Suprapubic skin (tissue), 4 donors: ENCODE data around the gene FLRT3. TPM values are rescaled to one million over a fixed set of nuclear protein-coding genes. Genes with fewer than 3 reads are reported as not detected.

Experiments
- DNase-seq, 2 donors: peaks; one replicate each; pipeline ENCODE4 v3.0.0-alpha.2; 2019; ENCODE audit warnings: low spot score in 2 of 2
- H3K27ac ChIP-seq: fragments of 200-600 bp; sonication (generic); one replicate; pipeline ENCODE4 v1.5.1; 2019
- H3K27me3 ChIP-seq: fragments of 200-600 bp; sonication (generic); one replicate; pipeline ENCODE4 v1.5.1; 2019
- H3K36me3 ChIP-seq: fragments of 200-600 bp; sonication (generic); one replicate; pipeline ENCODE4 v1.5.1; 2019
- H3K4me1 ChIP-seq: fragments of 200-600 bp; sonication (generic); one replicate; pipeline ENCODE4 v1.5.1; 2019
- H3K4me3 ChIP-seq: fragments of 200-600 bp; sonication (generic); one replicate; pipeline ENCODE4 v1.5.1; 2019; ENCODE audit warnings: mild to moderate bottlenecking
- H3K9me3 ChIP-seq: fragments of 200-600 bp; sonication (generic); one replicate; pipeline ENCODE4 v1.5.1; 2019
- CTCF ChIP-seq, 2 donors: fragments of 200-600 bp in 1 of 2; fragments of 450-650 bp in 1 of 2; sonication (generic) in 1 of 2; IDR thresholded peaks; one replicate each; pipeline ENCODE4 v1.5.1; 2016 to 2019; ENCODE audit warnings: antibody characterized with exemption in 2 of 2, mild to moderate bottlenecking in 1 of 2, moderate library complexity in 1 of 2
- EP300 ChIP-seq: sonication (generic); formaldehyde crosslinking; IDR thresholded peaks from one replicate; pipeline ENCODE4 v1.6.1; 2017; ENCODE audit warnings: antibody characterized with exemption
- POLR2A ChIP-seq, 2 donors: fragments of 450-650 bp; IDR thresholded peaks; one replicate each; pipeline ENCODE4 v1.6.1; 2017; ENCODE audit warnings: antibody characterized with exemption in 2 of 2, mild to moderate bottlenecking in 2 of 2, moderate library complexity in 2 of 2
- POLR2AphosphoS5 ChIP-seq, 3 donors: sonication (generic); formaldehyde crosslinking; IDR thresholded peaks; one replicate each; pipeline ENCODE4 v1.6.1; 2017; ENCODE audit warnings: antibody characterized with exemption in 3 of 3
- WGBS: methylation state at CpG from one replicate; pipeline ENCODE4 v1.1.5; 2018; 5-methylcytosine and 5-hydroxymethylcytosine counted together
- total RNA-seq, 4 donors: library from RNA; depleted of rRNA; stranded (reverse); fragments of >200 nt; gene quantifications; one replicate each; pipeline ENCODE4 v1.1.0, GENCODE V29; 2016

The FLRT3 gene
- total RNA-seq, 4 donors from 2014 or later = 10.1 to 36.6 (median 21.9) TPM

DNA sequence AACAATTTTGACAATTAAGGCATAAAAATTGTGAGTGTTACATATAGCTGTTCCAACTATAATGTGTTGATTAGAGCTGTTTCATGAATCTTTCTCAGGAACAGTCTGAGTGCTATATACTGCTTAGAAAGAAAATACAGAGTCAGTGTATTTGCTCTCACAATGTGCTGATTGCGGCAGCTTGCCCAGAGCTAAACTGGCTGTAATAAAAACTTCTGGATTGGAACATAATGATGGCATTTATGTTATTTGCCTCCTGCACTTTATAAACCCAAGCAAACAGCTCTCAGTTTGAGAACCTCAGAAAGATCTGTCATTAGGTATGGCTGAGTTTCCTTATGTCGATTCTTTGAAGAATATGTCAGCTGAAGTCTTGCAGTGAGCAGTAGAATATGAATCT lies 29.5 kb downstream of the FLRT3 start:
- TF ChIP-seq CTCF (IDR thresholded peaks at IDR 0.05) = no peak
- no peak for TF ChIP-seq EP300
- TF ChIP-seq POLR2AphosphoS5 (IDR thresholded peaks at IDR 0.05) = no peak
- no peak for TF ChIP-seq POLR2A (IDR thresholded peaks at IDR 0.05)
- Histone ChIP-seq H3K27ac (no peak overlapping the region), H3K4me1 (no peaks in the 10 kb centered on the region), H3K27me3 (no peaks in the 10 kb centered on the region), H3K4me3 (no peak overlapping the region), H3K9me3 (no peaks in the 10 kb centered on the region), H3K36me3 (no peaks in the 10 kb centered on the region)
- no peak for DNase-seq
- 82% methylated on average over 2 of the region's 2 CpGs for WGBS

- WGBS = 97% methylated on average over 1 of the region's 1 CpG
- no peaks in the 10 kb centered on the region for H3K4me1 ChIP-seq
- H3K9me3 ChIP-seq = no peaks in the 10 kb centered on the region
- no peaks in the 10 kb centered on the region for H3K36me3 ChIP-seq
- no peak overlapping the region for H3K27ac ChIP-seq
- DNase-seq = no peak
- no peak overlapping the region for H3K4me3 ChIP-seq
- no peaks in the 10 kb centered on the region for H3K27me3 ChIP-seq
- TF ChIP-seq EP300 (no peak), POLR2AphosphoS5 (IDR thresholded peaks at IDR 0.05) (no peak), POLR2A (IDR thresholded peaks at IDR 0.05) (no peak), CTCF (IDR thresholded peaks at IDR 0.05) (no peak)
These were observed 32.9 kb downstream of the FLRT3 start for GRCh38 chr20:14304472-14304871.

DNA sequence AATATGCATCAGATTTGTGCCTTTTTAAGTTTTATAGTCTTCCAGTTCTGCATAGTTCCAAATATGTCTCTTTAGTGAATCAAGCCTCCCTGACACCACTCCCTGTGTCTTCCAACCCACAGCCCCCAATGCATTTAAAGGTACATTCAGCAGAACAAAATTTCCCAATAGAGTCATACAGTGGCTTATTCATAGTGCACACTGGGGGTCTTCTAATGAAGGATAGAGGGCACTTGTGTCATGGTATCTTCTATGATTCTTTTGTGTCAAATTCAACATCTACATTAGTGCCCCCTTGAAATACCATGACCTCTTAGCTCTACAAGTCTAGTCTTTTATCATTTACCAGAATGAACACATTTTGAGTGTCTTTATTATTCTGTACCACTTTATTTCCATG lies 33.8 kb downstream of the FLRT3 start:
- Histone ChIP-seq H3K36me3 (no peaks in the 10 kb centered on the region), H3K4me3 (no peak overlapping the region), H3K9me3 (no peaks in the 10 kb centered on the region), H3K27me3 (no peaks in the 10 kb centered on the region), H3K4me1 (no peaks in the 10 kb centered on the region), H3K27ac (no peak overlapping the region)
- DNase-seq = no peak
- TF ChIP-seq CTCF (IDR thresholded peaks at IDR 0.05) = no peak
- TF ChIP-seq POLR2A (IDR thresholded peaks at IDR 0.05) = no peak
- TF ChIP-seq POLR2AphosphoS5 (IDR thresholded peaks at IDR 0.05) = no peak
- no peak for TF ChIP-seq EP300

DNA sequence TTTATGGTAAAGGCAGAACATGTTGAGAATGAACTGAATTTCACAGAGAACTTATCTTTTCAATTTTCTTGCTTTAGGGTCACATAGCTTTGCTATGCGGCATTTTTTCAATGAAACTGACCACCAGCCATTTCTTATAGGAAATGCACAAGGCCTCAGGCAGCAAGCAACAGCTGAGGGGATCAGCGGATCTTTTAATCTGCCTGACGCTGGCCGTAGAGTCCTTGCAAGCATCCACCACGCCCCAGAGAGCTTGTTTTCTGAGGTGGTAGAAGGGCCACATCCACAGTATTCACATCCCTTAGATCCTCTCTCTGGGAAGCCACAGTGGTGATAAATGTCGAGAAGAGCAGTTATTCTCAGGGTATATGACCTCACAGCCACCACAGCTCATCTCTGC lies 34.3 kb downstream of the FLRT3 start:
- WGBS = 85% methylated on average over 6 of the region's 6 CpGs
- Histone ChIP-seq H3K36me3 (no peaks in the 10 kb centered on the region), H3K27ac (no peak overlapping the region), H3K27me3 (no peaks in the 10 kb centered on the region), H3K4me1 (no peaks in the 10 kb centered on the region), H3K4me3 (no peak overlapping the region), H3K9me3 (no peaks in the 10 kb centered on the region)
- TF ChIP-seq POLR2AphosphoS5 (IDR thresholded peaks at IDR 0.05) (no peak), EP300 (no peak), POLR2A (IDR thresholded peaks at IDR 0.05) (no peak), CTCF (IDR thresholded peaks at IDR 0.05) (no peak)
- no peak for DNase-seq

GRCh38 chr20:14299831-14300230 lies 37.6 kb downstream of the FLRT3 start:
- no peak for DNase-seq
- no peak overlapping the region for H3K4me3 ChIP-seq
- TF ChIP-seq POLR2A (IDR thresholded peaks at IDR 0.05) (no peak), CTCF (IDR thresholded peaks at IDR 0.05) (no peak), POLR2AphosphoS5 (IDR thresholded peaks at IDR 0.05) (no peak), EP300 (no peak)
- H3K36me3 ChIP-seq = no peaks in the 10 kb centered on the region
- no peaks in the 10 kb centered on the region for H3K4me1 ChIP-seq
- 85% methylated on average over 4 of the region's 4 CpGs for WGBS
- no peaks in the 10 kb centered on the region for H3K27me3 ChIP-seq
- H3K27ac ChIP-seq = no peak overlapping the region
- H3K9me3 ChIP-seq = no peaks in the 10 kb centered on the region
